Muscle of leg (tissue), 16 donors: ENCODE measurements around the gene CD22. TPM values are rescaled to one million over a fixed set of nuclear protein-coding genes. Genes with fewer than 3 reads are reported as not detected.
"Not testable (repeated sequence)": the region's sequence is repeated elsewhere in the genome, so short reads cannot be mapped to it uniquely, and the experiment has no call there.

Experiments used
- DNase-seq: peaks from one replicate; pipeline ENCODE4 v3.0.0; 2013
- H3K27ac ChIP-seq: one replicate; pipeline ENCODE4 v1.5.1; 2013; ENCODE audit warnings: mild to moderate bottlenecking, low read length, control low read depth
- H3K27me3 ChIP-seq: one replicate; pipeline ENCODE4 v1.6.1; 2013; ENCODE audit warnings: low read length; ENCODE audit not compliant: control insufficient read depth, insufficient read depth
- H3K36me3 ChIP-seq: one replicate; pipeline ENCODE4 v1.6.1; 2013; ENCODE audit warnings: low read length; ENCODE audit not compliant: control insufficient read depth, insufficient read depth
- H3K4me1 ChIP-seq: one replicate; pipeline ENCODE4 v1.6.1; 2013; ENCODE audit warnings: low read length; ENCODE audit not compliant: control insufficient read depth, insufficient read depth
- H3K4me3 ChIP-seq: one replicate; pipeline ENCODE4 v1.5.1; 2013; ENCODE audit warnings: low read length, control low read depth
- H3K9me3 ChIP-seq: replicated peaks from 2 replicates; pipeline ENCODE4 v1.6.1; 2013; ENCODE audit warnings: low read depth, low read length; ENCODE audit not compliant: control insufficient read depth
- WGBS: methylation state at CpG from one replicate; pipeline ENCODE4 v1.1.5; 2013; ENCODE audit warnings: missing lambda C conversion rate; ENCODE audit not compliant: insufficient coverage; 5-methylcytosine and 5-hydroxymethylcytosine counted together
- long read RNA-seq, 11 donors: transcript quantifications; one replicate each; lab custom pipeline, GENCODE V29; 2026
- polyA plus RNA-seq, 8 donors: library from polyadenylated mRNA; unstranded; fragments of 120-200 nt; gene quantifications; one replicate each; pipeline versions ENCODE4 v1.2.1 to v1.2.3, GENCODE V29; 2013; ENCODE audit warnings: inconsistent platforms in 1 of 8, low replicate concordance in 1 of 8; ENCODE audit not compliant: insufficient read length in 8 of 8, insufficient read depth in 1 of 8
- total RNA-seq: library from RNA; stranded (reverse); fragments of 120-200 nt; gene quantifications from one replicate; pipeline ENCODE4 v1.2.4, GENCODE V29; 2013

The CD22 gene
- total RNA-seq = 3.3 TPM
- polyA plus RNA-seq = 1 to 10 TPM in 3 of 8 donors, under 1 TPM in 5; 0.55 to 8.9 (median 0.92) TPM
- long read RNA-seq, donor 1 = 0 reads
- long read RNA-seq, donor 2 = 0 reads
- long read RNA-seq, donor 3 = 0 reads
- long read RNA-seq, donor 4 = 0 reads
- long read RNA-seq, donor 5 = 0 reads
- long read RNA-seq, donor 6 = 0 reads
- long read RNA-seq, donor 7 = 0 reads
- long read RNA-seq, donor 8 = 0 reads
- long read RNA-seq, donor 9 = 0 reads
- long read RNA-seq, donor 10 = 0 reads
- long read RNA-seq, donor 11 = 0 reads

DNA sequence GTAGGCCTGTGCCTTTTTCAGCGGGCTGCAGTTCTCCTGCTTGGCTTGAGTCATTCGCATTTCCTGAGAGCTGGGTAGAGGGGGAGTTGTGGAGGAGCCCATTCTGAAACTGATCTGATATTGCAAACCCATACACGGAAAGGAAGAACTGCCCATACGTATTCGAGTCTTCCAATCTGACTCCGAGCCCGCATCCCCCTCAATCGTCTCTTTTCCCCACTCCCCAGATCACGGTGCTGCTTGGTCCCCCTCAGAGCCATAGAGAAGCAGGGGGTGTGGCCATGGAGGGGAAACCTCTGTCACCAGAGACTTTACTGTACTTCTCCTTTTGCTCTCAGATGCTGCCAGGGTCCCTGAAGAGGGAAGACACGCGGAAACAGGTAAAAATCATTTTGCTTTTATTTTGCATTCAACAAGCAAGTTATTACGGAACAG, at the start of gene CD22:
CD22 (plus strand) TSS at position 337 of the 435 bp plus-strand sequence. CDS start 2,854 bp downstream, outside the sequence.
- Histone ChIP-seq H3K36me3 (no peaks in the 10 kb centered on the region), H3K27ac (no peak within 1 kb of the TSS), H3K27me3 (peaks cover 4% of the 10 kb centered on the region), H3K9me3 (no peaks in the 10 kb centered on the region), H3K4me3 (no peak within 1 kb of the TSS), H3K4me1 (no peaks in the 10 kb centered on the region)
- WGBS = 57% methylated on average over 4 of the region's 12 CpGs
- no peak for DNase-seq

- no peak for DNase-seq
- peaks cover 40% of the 10 kb centered on the region for H3K36me3 ChIP-seq
Measured at GRCh38 chr19:35279374-35279773, 49.6 kb upstream of the CD22 start.

GRCh38 chr19:35279985-35280821, 48.8 kb upstream of the CD22 start:
- Histone ChIP-seq H3K27me3 (peaks cover 9% of the 10 kb centered on the region), H3K36me3 (peaks cover 35% of the 10 kb centered on the region), H3K27ac (no peak overlapping the region), H3K4me1 (no peaks in the 10 kb centered on the region), H3K4me3 (no peak overlapping the region), H3K9me3 (no peaks in the 10 kb centered on the region)
- whole genome bisulfite sequencing = 48% methylated on average over 5 of the region's 12 CpGs
- DNase-seq = no peak

More at GRCh38 chr19:35279374-35279773, 49.6 kb upstream of the CD22 start:
- 82% methylated on average over 3 of the region's 11 CpGs for WGBS
- Histone ChIP-seq H3K27me3 (peaks cover 9% of the 10 kb centered on the region), H3K4me3 (no peak overlapping the region), H3K9me3 (no peaks in the 10 kb centered on the region), H3K4me1 (no peaks in the 10 kb centered on the region), H3K27ac (no peak overlapping the region)

- DNase-seq = no peak
- Histone ChIP-seq H3K4me3 (no peak overlapping the region), H3K27me3 (peaks cover 9% of the 10 kb centered on the region), H3K27ac (no peak overlapping the region), H3K9me3 (no peaks in the 10 kb centered on the region), H3K36me3 (peaks cover 29% of the 10 kb centered on the region), H3K4me1 (no peaks in the 10 kb centered on the region)
- WGBS = 65% methylated on average over 2 of the region's 4 CpGs
Measured at GRCh38 chr19:35281303-35281702, 47.7 kb upstream of the CD22 start.

DNA sequence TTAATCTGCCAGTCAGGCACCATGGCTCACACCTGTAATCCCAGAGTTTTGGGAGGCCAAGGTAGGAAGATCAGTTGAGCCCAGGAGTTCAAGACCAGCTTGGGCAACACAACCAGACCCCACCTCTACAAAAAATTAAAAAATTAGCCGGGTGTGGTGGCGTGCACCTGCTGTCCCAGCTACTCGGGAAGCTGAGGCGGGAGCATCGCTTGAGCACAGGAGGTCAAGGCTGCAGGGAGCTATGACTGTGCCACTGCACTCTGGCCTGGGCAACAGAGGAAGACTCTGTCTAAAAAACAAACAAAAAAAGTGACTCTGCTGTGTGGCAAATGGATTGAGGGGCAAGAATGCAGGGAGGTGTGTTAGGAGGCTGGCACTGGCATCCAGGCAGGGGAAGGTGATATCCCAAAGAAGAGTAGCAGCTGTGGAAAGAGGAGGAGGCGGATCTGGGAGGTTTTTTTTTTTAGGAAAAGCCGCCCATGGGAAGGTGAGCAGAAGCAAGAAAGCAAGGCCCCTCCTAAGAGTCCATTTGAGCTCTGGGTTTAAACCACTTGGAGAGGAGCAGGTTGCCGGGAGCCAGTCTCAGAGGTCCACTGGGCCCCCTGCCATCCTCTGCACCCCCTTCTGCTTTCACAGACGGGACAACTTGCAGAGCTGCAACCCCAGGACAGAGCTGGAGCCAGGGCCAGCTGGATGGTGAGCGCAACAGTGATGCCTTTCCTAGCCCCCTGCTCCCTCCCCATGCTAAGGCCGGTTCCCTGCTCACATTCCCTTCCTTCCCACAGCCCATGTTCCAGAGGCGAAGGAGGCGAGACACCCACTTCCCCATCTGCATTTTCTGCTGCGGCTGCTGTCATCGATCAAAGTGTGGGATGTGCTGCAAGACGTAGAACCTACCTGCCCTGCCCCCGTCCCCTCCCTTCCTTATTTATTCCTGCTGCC, 44.6 kb upstream of the CD22 start:
- 67% methylated on average over 15 of the region's 17 CpGs for whole genome bisulfite sequencing
- Histone ChIP-seq H3K9me3 (no peaks in the 10 kb centered on the region), H3K27ac (no peak overlapping the region), H3K4me1 (no peaks in the 10 kb centered on the region), H3K4me3 (no peak overlapping the region), H3K36me3 (peaks cover 6% of the 10 kb centered on the region), H3K27me3 (peaks cover 9% of the 10 kb centered on the region)
- no peak for DNase-seq

DNA sequence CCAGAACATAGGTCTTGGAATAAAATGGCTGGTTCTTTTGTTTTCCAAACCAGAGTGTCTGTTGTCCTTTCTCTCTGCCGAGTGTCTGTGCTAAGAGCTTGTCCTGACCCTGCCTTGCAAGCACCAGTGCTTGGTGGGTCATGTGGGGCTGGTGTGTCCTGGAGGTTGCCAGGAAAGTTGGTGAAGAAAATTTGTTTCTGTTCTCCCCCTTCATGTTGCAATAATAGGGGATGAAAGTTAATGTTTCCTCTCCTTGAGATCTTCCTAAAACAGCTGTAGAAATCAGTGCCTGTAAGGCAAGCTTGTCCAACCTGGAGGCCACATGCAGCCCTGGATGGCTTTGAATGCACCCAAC, 43.9 kb upstream of the CD22 start:
- no peak for DNase-seq
- Histone ChIP-seq H3K9me3 (no peaks in the 10 kb centered on the region), H3K27me3 (peaks cover 9% of the 10 kb centered on the region), H3K4me1 (no peaks in the 10 kb centered on the region), H3K27ac (no peak overlapping the region), H3K36me3 (no peaks in the 10 kb centered on the region), H3K4me3 (no peak overlapping the region)
- no CpG with 5 or more reads among the region's 1 CpG for WGBS

GRCh38 chr19:35285465-35285864, 43.5 kb upstream of the CD22 start:
- DNase-seq, H3K4me1 ChIP-seq, H3K27ac ChIP-seq, H3K4me3 ChIP-seq, H3K27me3 ChIP-seq, H3K36me3 ChIP-seq, H3K9me3 ChIP-seq: not testable (repeated sequence)
- no CpG with 5 or more reads among the region's 3 CpGs for WGBS

DNA sequence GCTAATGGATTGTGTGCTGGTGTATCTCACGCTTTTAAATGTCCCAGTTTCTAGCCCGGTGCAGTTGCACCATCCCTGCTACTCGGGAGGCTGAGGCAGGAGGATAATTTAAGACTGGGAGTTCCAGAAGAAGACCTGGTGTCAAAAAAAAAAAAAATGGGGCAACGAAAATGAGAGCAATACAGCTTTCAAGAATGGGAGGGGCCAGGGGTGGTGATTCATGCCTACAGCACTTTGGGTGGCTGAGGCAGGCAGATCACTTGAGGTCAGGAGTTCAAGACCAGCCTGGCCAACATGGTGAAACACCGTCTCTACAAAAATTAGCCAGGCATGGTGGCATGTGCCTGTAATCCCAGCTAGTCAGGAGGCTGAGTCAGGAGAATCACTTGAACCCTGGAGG, 42.9 kb upstream of the CD22 start:
- H3K9me3 ChIP-seq, H3K4me3 ChIP-seq, H3K4me1 ChIP-seq, DNase-seq, H3K27ac ChIP-seq, H3K27me3 ChIP-seq, H3K36me3 ChIP-seq: not testable (repeated sequence)
- WGBS = 73% methylated on average over 5 of the region's 5 CpGs

- DNase-seq = no peak
- no peak overlapping the region for H3K4me3 ChIP-seq
- no peaks in the 10 kb centered on the region for H3K4me1 ChIP-seq
- no peaks in the 10 kb centered on the region for H3K9me3 ChIP-seq
- WGBS = 100% methylated on average over 1 of the region's 10 CpGs
- H3K36me3 ChIP-seq = no peaks in the 10 kb centered on the region
- peaks cover 4% of the 10 kb centered on the region for H3K27me3 ChIP-seq
- H3K27ac ChIP-seq = no peak overlapping the region
Measured at GRCh38 chr19:35287713-35288112, 41.3 kb upstream of the CD22 start.
